Mesendoderm (in vitro differentiated cells): Measurements from ENCODE around the gene PCDH15.
A peak's percentile ranks its signal among the peaks of the same experiment; 100 is the strongest.

ENCODE experiments used
- DNase-seq: peaks from one replicate; pipeline ENCODE4 v3.0.0; 2013
- H2AK5ac ChIP-seq: 2 replicates; pipeline ENCODE4 v1.6.1; 2013; ENCODE audit warnings: low read length, inconsistent platforms
- H2BK120ac ChIP-seq: 2 replicates; pipeline ENCODE4 v1.6.1; 2013; ENCODE audit warnings: low read depth, mild to moderate bottlenecking, low read length, moderate library complexity, mixed read lengths
- H2BK15ac ChIP-seq: replicated peaks from 2 replicates; pipeline ENCODE4 v1.6.1; 2013; ENCODE audit warnings: low read depth, mild to moderate bottlenecking, moderate library complexity
- H2BK5ac ChIP-seq: 2 replicates; pipeline ENCODE4 v1.6.1; 2013; ENCODE audit warnings: low read length, inconsistent platforms
- H3K18ac ChIP-seq: 2 replicates; pipeline ENCODE4 v1.6.1; 2013; ENCODE audit warnings: mild to moderate bottlenecking, low read length, mixed read lengths
- H3K23ac ChIP-seq: one replicate; pipeline ENCODE4 v1.6.1; 2013; ENCODE audit warnings: low read length
- H3K27ac ChIP-seq: 2 replicates; pipeline ENCODE4 v1.5.1; 2013; ENCODE audit warnings: low read depth, mild to moderate bottlenecking, inconsistent platforms, low read length, moderate library complexity
- H3K27me3 ChIP-seq: 2 replicates; pipeline ENCODE4 v1.6.1; 2013; ENCODE audit warnings: low read length, control low read depth, mild to moderate bottlenecking, inconsistent platforms; ENCODE audit not compliant: insufficient read depth, poor library complexity
- H3K36me3 ChIP-seq: 2 replicates; pipeline ENCODE4 v1.6.1; 2013; ENCODE audit warnings: low read length, inconsistent platforms; ENCODE audit not compliant: control insufficient read depth, insufficient read depth
- H3K4ac ChIP-seq: one replicate; pipeline ENCODE4 v1.6.1; 2013; ENCODE audit warnings: low read depth, mild to moderate bottlenecking, low read length, moderate library complexity
- H3K4me1 ChIP-seq: 2 replicates; pipeline ENCODE4 v1.6.1; 2013; ENCODE audit warnings: low read depth, low read length, inconsistent platforms; ENCODE audit not compliant: control insufficient read depth
- H3K4me2 ChIP-seq: 2 replicates; pipeline ENCODE4 v1.6.1; 2013; ENCODE audit warnings: low read length
- H3K4me3 ChIP-seq: 2 replicates; pipeline ENCODE4 v1.5.1; 2013; ENCODE audit warnings: mild to moderate bottlenecking, low read length
- H3K56ac ChIP-seq: one replicate; pipeline ENCODE4 v1.6.1; 2013; ENCODE audit warnings: low read length
- H3K79me1 ChIP-seq: 2 replicates; pipeline ENCODE4 v1.6.1; 2013; ENCODE audit warnings: low read length, inconsistent platforms
- H3K79me2 ChIP-seq: 2 replicates; pipeline ENCODE4 v1.6.1; 2013; ENCODE audit warnings: mild to moderate bottlenecking, low read length; ENCODE audit not compliant: control insufficient read depth, insufficient read depth
- H3K9ac ChIP-seq: 2 replicates; pipeline ENCODE4 v1.6.1; 2013; ENCODE audit warnings: low read length, inconsistent platforms
- H4K5ac ChIP-seq: one replicate; pipeline ENCODE4 v1.6.1; 2013; ENCODE audit warnings: low read length
- H4K8ac ChIP-seq: one replicate; pipeline ENCODE4 v1.6.1; 2013; ENCODE audit warnings: low read depth, mild to moderate bottlenecking, control low read depth, low read length, moderate library complexity
- WGBS: extraction: QIAGEN DNeasy Blood & Tissue Kit; methylation state at CpG from one replicate; pipeline ENCODE4 v1.1.7; 2013; ENCODE audit warnings: low lambda C conversion rate, missing lambda C conversion rate; ENCODE audit not compliant: insufficient coverage; ENCODE audit errors: extremely low coverage; 5-methylcytosine and 5-hydroxymethylcytosine counted together

The PCDH15 gene

GRCh38 chr10:54478601-54479000 is 322.4 kb downstream of the PCDH15 start:
- H2BK5ac ChIP-seq = no peak overlapping the region
- no peaks in the 10 kb centered on the region for H3K79me1 ChIP-seq
- H3K36me3 ChIP-seq = no peaks in the 10 kb centered on the region
- H3K79me2 ChIP-seq = no peaks in the 10 kb centered on the region
- H3K4me2 ChIP-seq = no peak overlapping the region
- no peak overlapping the region for H3K27ac ChIP-seq
- no peak overlapping the region for H2BK15ac ChIP-seq
- no peak overlapping the region for H3K4ac ChIP-seq
- no peak overlapping the region for H3K18ac ChIP-seq
- no peak overlapping the region for H4K5ac ChIP-seq
- no peak overlapping the region for H3K9ac ChIP-seq
- no peak overlapping the region for H4K8ac ChIP-seq
- no CpG with 5 or more reads among the region's 3 CpGs for WGBS
- H3K23ac ChIP-seq = no peak overlapping the region
- H3K56ac ChIP-seq = no peak overlapping the region
- no peak overlapping the region for H2BK120ac ChIP-seq
- no peaks in the 10 kb centered on the region for H3K27me3 ChIP-seq
- DNase-seq = no peak
- H2AK5ac ChIP-seq = no peak overlapping the region
- H3K4me3 ChIP-seq = no peak overlapping the region
- no peaks in the 10 kb centered on the region for H3K4me1 ChIP-seq

- Histone ChIP-seq H3K4me1 (no peaks in the 10 kb centered on the region), H3K79me2 (no peaks in the 10 kb centered on the region), H3K4me2 (no peak overlapping the region), H3K4me3 (no peak overlapping the region), H3K18ac (no peak overlapping the region), H2BK120ac (no peak overlapping the region), H3K36me3 (no peaks in the 10 kb centered on the region), H3K56ac (no peak overlapping the region), H3K23ac (no peak overlapping the region), H2AK5ac (no peak overlapping the region), H3K27me3 (no peaks in the 10 kb centered on the region), H3K4ac (no peak overlapping the region), H4K5ac (no peak overlapping the region), H4K8ac (no peak overlapping the region), H2BK5ac (no peak overlapping the region), H3K79me1 (no peaks in the 10 kb centered on the region), H3K9ac (no peak overlapping the region), H2BK15ac (no peak overlapping the region), H3K27ac (no peak overlapping the region)
- WGBS = no CpG with 5 or more reads among the region's 4 CpGs
- DNase-seq = no peak
These were observed 323.3 kb downstream of the PCDH15 start for GRCh38 chr10:54477738-54478137.

- no peak overlapping the region for H3K4ac ChIP-seq
- no peaks in the 10 kb centered on the region for H3K27me3 ChIP-seq
- H3K56ac ChIP-seq = no peak overlapping the region
- H3K79me2 ChIP-seq = no peaks in the 10 kb centered on the region
- DNase-seq = peak; percentile 3
- H2BK15ac ChIP-seq = no peak overlapping the region
- WGBS = no CpG with 5 or more reads among the region's 1 CpG
- no peak overlapping the region for H4K5ac ChIP-seq
- H3K79me1 ChIP-seq = no peaks in the 10 kb centered on the region
- no peak overlapping the region for H3K4me3 ChIP-seq
- no peak overlapping the region for H4K8ac ChIP-seq
- no peak overlapping the region for H3K23ac ChIP-seq
- no peak overlapping the region for H3K4me2 ChIP-seq
- H2AK5ac ChIP-seq = no peak overlapping the region
- no peaks in the 10 kb centered on the region for H3K36me3 ChIP-seq
- H3K4me1 ChIP-seq = no peaks in the 10 kb centered on the region
- H3K27ac ChIP-seq = no peak overlapping the region
- no peak overlapping the region for H3K18ac ChIP-seq
- no peak overlapping the region for H2BK5ac ChIP-seq
- no peak overlapping the region for H2BK120ac ChIP-seq
- H3K9ac ChIP-seq = no peak overlapping the region
These were observed 330.8 kb downstream of the PCDH15 start for GRCh38 chr10:54470324-54470631.

GRCh38 chr10:54469587-54470323 is 331.3 kb downstream of the PCDH15 start:
- Histone ChIP-seq H3K23ac (no peak overlapping the region), H3K4me1 (no peaks in the 10 kb centered on the region), H3K36me3 (no peaks in the 10 kb centered on the region), H3K4me2 (no peak overlapping the region), H3K27ac (no peak overlapping the region), H2BK5ac (no peak overlapping the region), H4K5ac (no peak overlapping the region), H3K79me2 (no peaks in the 10 kb centered on the region), H2BK120ac (no peak overlapping the region), H3K27me3 (no peaks in the 10 kb centered on the region), H3K4me3 (no peak overlapping the region), H2AK5ac (no peak overlapping the region), H3K79me1 (no peaks in the 10 kb centered on the region), H3K18ac (no peak overlapping the region), H3K9ac (no peak overlapping the region), H4K8ac (no peak overlapping the region), H2BK15ac (no peak overlapping the region), H3K56ac (no peak overlapping the region), H3K4ac (no peak overlapping the region)
- no peak for DNase-seq
- WGBS = no CpG with 5 or more reads among the region's 8 CpGs

GRCh38 chr10:54454271-54454670 is 346.8 kb downstream of the PCDH15 start:
- Histone ChIP-seq H3K79me2 (no peaks in the 10 kb centered on the region), H3K36me3 (no peaks in the 10 kb centered on the region), H4K5ac (no peak overlapping the region), H3K4me3 (no peak overlapping the region), H3K9ac (no peak overlapping the region), H3K4me2 (no peak overlapping the region), H2BK120ac (no peak overlapping the region), H4K8ac (no peak overlapping the region), H2BK5ac (no peak overlapping the region), H2AK5ac (no peak overlapping the region), H3K27ac (no peak overlapping the region), H3K4ac (no peak overlapping the region), H2BK15ac (no peak overlapping the region), H3K56ac (no peak overlapping the region), H3K18ac (no peak overlapping the region), H3K4me1 (no peaks in the 10 kb centered on the region), H3K79me1 (no peaks in the 10 kb centered on the region), H3K27me3 (no peaks in the 10 kb centered on the region), H3K23ac (no peak overlapping the region)
- no peak for DNase-seq
- WGBS = no CpG with 5 or more reads among the region's 1 CpG

- Histone ChIP-seq H3K27ac (no peak overlapping the region), H3K36me3 (no peaks in the 10 kb centered on the region), H3K18ac (no peak overlapping the region), H2BK15ac (no peak overlapping the region), H3K56ac (no peak overlapping the region), H3K4me1 (no peaks in the 10 kb centered on the region), H4K5ac (no peak overlapping the region), H3K4me3 (no peak overlapping the region), H3K9ac (no peak overlapping the region), H3K4me2 (no peak overlapping the region), H2BK120ac (no peak overlapping the region), H3K79me1 (no peaks in the 10 kb centered on the region), H3K4ac (no peak overlapping the region), H2BK5ac (no peak overlapping the region), H3K23ac (no peak overlapping the region), H2AK5ac (no peak overlapping the region), H3K27me3 (no peaks in the 10 kb centered on the region), H4K8ac (no peak overlapping the region), H3K79me2 (no peaks in the 10 kb centered on the region)
- WGBS = no CpG with 5 or more reads among the region's 1 CpG
- DNase-seq = no peak
These were observed 352.0 kb downstream of the PCDH15 start for GRCh38 chr10:54449056-54449455.
